Measurements from ENCODE around the gene NCAM1.

- TF ChIP-seq POLR2AphosphoS5 (IDR thresholded peaks at IDR 0.05; ENCODE audit: borderline replicate concordance, low read depth, low read length) (no peak), EZH2 (IDR thresholded peaks at IDR 0.05) (no peak)
Observed at GRCh38 chr11:113141010-113141409, 179.8 kb downstream of the NCAM1 start.

Measured in SK-N-MC (cell line).